C4-2B (cell line): ENCODE measurements around the gene ERI3.

Experiments used
- ZFX ChIP-seq: fragments of 450-650 bp; IDR thresholded peaks from 2 replicates; pipeline ENCODE4 v1.6.1; 2017
- TF ChIP-seq, protein P1 (sequence below): fragments of 450-650 bp; conservative IDR thresholded peaks from 2 replicates; pipeline ENCODE4 v1.5.1; 2017; ENCODE audit warnings: mild to moderate bottlenecking

DNA sequence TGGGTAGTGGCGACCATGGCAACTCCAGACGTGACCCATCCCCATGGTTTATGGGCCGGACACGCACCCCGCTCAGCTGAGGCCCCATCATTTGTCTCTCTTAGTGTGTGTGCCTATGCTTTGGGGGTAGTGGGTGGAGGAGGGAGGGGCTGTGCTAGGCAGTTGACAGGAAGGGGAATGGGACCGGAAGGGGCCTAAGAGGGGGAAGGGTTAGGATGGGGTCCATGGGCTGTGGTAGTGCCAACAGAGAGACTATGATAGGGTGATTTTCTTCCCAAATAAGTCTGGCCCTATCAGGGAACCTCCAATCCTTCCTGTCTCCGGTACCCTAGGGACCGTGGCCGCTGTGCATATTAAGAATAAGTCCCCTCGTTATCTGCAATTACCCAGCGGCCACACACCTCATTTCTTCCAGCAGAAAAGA lies 131.9 kb downstream of the ERI3 start:
- TF ChIP-seq, protein P1, sequence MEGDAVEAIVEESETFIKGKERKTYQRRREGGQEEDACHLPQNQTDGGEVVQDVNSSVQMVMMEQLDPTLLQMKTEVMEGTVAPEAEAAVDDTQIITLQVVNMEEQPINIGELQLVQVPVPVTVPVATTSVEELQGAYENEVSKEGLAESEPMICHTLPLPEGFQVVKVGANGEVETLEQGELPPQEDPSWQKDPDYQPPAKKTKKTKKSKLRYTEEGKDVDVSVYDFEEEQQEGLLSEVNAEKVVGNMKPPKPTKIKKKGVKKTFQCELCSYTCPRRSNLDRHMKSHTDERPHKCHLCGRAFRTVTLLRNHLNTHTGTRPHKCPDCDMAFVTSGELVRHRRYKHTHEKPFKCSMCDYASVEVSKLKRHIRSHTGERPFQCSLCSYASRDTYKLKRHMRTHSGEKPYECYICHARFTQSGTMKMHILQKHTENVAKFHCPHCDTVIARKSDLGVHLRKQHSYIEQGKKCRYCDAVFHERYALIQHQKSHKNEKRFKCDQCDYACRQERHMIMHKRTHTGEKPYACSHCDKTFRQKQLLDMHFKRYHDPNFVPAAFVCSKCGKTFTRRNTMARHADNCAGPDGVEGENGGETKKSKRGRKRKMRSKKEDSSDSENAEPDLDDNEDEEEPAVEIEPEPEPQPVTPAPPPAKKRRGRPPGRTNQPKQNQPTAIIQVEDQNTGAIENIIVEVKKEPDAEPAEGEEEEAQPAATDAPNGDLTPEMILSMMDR: no peak
- TF ChIP-seq ZFX: no peak
